Measurements from ENCODE around the gene TTLL3.
A peak's percentile ranks its signal among the peaks of the same experiment; 100 is the strongest.

The TTLL3 gene

DNA sequence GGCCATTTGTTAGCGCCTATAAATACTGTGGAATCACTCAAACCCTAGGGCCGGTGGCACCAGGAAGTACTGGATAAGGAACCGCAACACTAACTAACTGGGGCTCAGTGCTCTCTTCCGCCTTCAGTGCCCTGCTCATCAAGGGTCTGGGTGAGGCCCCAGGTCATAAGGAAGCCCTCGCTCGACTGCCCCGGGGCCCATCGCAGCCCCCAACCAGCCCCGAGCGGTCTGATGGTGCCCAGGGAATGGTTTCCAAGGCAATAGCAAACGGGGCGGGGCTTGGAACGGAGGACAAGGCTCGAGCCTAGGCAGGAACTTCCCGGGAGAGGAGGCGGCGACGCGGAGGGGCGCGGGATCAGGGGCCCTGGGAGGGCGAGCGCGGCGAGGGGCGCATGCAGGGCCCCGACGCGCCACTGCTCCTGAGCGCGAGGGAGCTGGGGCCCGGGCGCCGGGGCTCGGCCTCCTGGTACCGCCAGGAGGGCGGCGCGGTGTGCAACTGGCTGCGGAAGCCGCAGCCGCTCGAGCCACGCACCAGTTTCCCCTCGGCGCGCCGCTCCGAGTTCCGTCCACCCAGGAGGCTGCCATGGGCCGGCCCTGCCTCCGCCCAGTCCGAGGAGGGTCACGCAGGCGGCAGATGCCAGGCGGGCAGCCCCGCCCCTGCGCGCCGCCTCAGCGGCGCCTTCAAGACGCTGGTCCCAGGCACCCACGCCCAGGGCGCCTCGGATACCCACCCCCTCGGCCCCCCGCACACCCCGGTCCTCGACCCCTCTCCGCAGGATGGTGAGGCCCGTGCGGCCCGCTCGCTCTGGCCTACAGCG lies at the start of gene TTLL3:
Gene TTLL3, plus strand, starts transcription at position 648 of the 818 bp plus-strand sequence. CDS start 400 bp downstream, outside the sequence.
- Histone ChIP-seq H3K9ac (peak within 1 kb of the TSS; percentile 51; the same call in 1 of the 2 replicates), H3K27ac (peak within 1 kb of the TSS; percentile 39; the same call in 1 of the 2 replicates), H4K20me1 (ENCODE audit: insufficient read depth) (no peaks in the 10 kb centered on the region), H3K4me3 (IDR thresholded peaks at IDR 0.05; ENCODE audit: insufficient read depth, low read depth, low read length) (peak within 1 kb of the TSS; percentile 27), H3K36me3 (ENCODE audit: insufficient read depth) (no peaks in the 10 kb centered on the region), H2AFZ (ENCODE audit: low read depth) (peak within 1 kb of the TSS; percentile 47), H3K79me2 (ENCODE audit: insufficient read depth, low read depth) (no peaks in the 10 kb centered on the region), H3K4me1 (ENCODE audit: low read depth, poor library complexity, severe bottlenecking) (peaks cover 11% of the 10 kb centered on the region), H3K4me2 (peak within 1 kb of the TSS; percentile 68), H3K27me3 (ENCODE audit: insufficient read depth, low read depth) (no peaks in the 10 kb centered on the region)
- TF ChIP-seq, protein P1, sequence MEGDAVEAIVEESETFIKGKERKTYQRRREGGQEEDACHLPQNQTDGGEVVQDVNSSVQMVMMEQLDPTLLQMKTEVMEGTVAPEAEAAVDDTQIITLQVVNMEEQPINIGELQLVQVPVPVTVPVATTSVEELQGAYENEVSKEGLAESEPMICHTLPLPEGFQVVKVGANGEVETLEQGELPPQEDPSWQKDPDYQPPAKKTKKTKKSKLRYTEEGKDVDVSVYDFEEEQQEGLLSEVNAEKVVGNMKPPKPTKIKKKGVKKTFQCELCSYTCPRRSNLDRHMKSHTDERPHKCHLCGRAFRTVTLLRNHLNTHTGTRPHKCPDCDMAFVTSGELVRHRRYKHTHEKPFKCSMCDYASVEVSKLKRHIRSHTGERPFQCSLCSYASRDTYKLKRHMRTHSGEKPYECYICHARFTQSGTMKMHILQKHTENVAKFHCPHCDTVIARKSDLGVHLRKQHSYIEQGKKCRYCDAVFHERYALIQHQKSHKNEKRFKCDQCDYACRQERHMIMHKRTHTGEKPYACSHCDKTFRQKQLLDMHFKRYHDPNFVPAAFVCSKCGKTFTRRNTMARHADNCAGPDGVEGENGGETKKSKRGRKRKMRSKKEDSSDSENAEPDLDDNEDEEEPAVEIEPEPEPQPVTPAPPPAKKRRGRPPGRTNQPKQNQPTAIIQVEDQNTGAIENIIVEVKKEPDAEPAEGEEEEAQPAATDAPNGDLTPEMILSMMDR (conservative IDR thresholded peaks at IDR 0.05; ENCODE audit: low read depth, low read length): no peak

GRCh38 chr3:9760779-9761505 lies 49.1 kb upstream of the TTLL3 start:
- Histone ChIP-seq H3K4me3 (IDR thresholded peaks at IDR 0.05; ENCODE audit: insufficient read depth, low read depth, low read length) (no peak overlapping the region), H3K79me2 (ENCODE audit: insufficient read depth, low read depth) (no peaks in the 10 kb centered on the region), H4K20me1 (ENCODE audit: insufficient read depth) (no peaks in the 10 kb centered on the region), H3K4me1 (ENCODE audit: low read depth, poor library complexity, severe bottlenecking) (no peaks in the 10 kb centered on the region), H3K9ac (no peak overlapping the region), H3K36me3 (ENCODE audit: insufficient read depth) (no peaks in the 10 kb centered on the region), H3K27me3 (ENCODE audit: insufficient read depth, low read depth) (no peaks in the 10 kb centered on the region), H3K27ac (no peak overlapping the region), H3K4me2 (no peak overlapping the region), H2AFZ (ENCODE audit: low read depth) (no peak overlapping the region)
- TF ChIP-seq, protein P1 (conservative IDR thresholded peaks at IDR 0.05; ENCODE audit: low read depth, low read length): no peak

DNA sequence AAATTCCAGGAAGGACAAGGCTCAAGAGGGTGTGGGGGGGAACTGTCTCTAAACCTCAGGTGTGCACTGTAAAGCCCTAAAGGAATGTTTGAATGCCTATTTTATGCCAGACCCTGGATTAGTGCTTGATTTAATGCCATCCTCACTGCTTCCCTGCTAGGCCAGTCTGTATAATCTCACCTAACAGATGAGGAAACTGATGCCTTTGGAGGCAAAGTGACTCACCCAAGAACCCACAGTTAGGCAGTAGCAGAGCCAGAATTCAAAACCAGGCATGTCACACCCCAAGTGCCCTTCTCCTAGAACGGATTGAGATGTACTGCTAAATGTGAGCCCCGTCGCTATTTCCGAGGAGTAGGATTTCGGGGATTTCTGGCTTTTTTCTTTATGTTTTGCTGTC lies 48.1 kb upstream of the TTLL3 start:
- Histone ChIP-seq H4K20me1 (ENCODE audit: insufficient read depth) (no peaks in the 10 kb centered on the region), H3K36me3 (ENCODE audit: insufficient read depth) (no peaks in the 10 kb centered on the region), H3K4me1 (ENCODE audit: low read depth, poor library complexity, severe bottlenecking) (no peaks in the 10 kb centered on the region), H2AFZ (ENCODE audit: low read depth) (no peak overlapping the region), H3K27ac (no peak overlapping the region), H3K79me2 (ENCODE audit: insufficient read depth, low read depth) (no peaks in the 10 kb centered on the region), H3K4me3 (IDR thresholded peaks at IDR 0.05; ENCODE audit: insufficient read depth, low read depth, low read length) (no peak overlapping the region), H3K27me3 (ENCODE audit: insufficient read depth, low read depth) (no peaks in the 10 kb centered on the region), H3K9ac (no peak overlapping the region), H3K4me2 (no peak overlapping the region)
- TF ChIP-seq, protein P1 (conservative IDR thresholded peaks at IDR 0.05; ENCODE audit: low read depth, low read length): no peak

DNA sequence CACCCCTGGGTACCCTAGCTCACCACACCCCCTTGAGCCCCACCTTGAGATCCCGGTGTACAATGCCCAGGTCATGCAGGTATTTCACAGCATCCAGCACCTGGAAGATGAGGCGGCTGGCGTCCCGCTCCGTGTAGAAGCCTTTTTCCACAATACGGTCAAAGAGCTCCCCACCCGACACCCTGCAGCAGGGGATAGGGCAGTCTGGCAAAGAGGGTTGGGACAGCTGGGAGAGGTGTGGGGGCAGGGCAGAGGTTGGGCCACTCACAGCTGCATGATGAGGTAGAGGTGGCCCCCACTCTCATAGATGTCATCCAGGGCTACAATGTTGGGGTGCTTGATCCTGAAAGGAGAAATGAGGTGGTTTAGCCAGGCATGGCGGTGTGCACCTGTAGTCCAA lies 47.2 kb upstream of the TTLL3 start:
- Histone ChIP-seq H3K9ac (no peak overlapping the region), H3K4me3 (IDR thresholded peaks at IDR 0.05; ENCODE audit: insufficient read depth, low read depth, low read length) (no peak overlapping the region), H2AFZ (ENCODE audit: low read depth) (no peak overlapping the region), H3K4me2 (no peak overlapping the region), H3K27me3 (ENCODE audit: insufficient read depth, low read depth) (no peaks in the 10 kb centered on the region), H3K4me1 (ENCODE audit: low read depth, poor library complexity, severe bottlenecking) (no peaks in the 10 kb centered on the region), H4K20me1 (ENCODE audit: insufficient read depth) (no peaks in the 10 kb centered on the region), H3K36me3 (ENCODE audit: insufficient read depth) (no peaks in the 10 kb centered on the region), H3K27ac (no peak overlapping the region), H3K79me2 (ENCODE audit: insufficient read depth, low read depth) (no peaks in the 10 kb centered on the region)
- TF ChIP-seq, protein P1 (conservative IDR thresholded peaks at IDR 0.05; ENCODE audit: low read depth, low read length): no peak
